Mucosa of stomach (tissue), 1 donor: ENCODE results near the gene SLC6A6.

ENCODE experiments used
- H3K27me3 ChIP-seq: one replicate; pipeline ENCODE4 v1.7.0; 2013; ENCODE audit warnings: mild to moderate bottlenecking, low read length; ENCODE audit not compliant: control insufficient read depth, insufficient read depth
- H3K36me3 ChIP-seq: one replicate; pipeline ENCODE4 v1.7.0; 2013; ENCODE audit warnings: low read length; ENCODE audit not compliant: control insufficient read depth, insufficient read depth
- H3K4me1 ChIP-seq: one replicate; pipeline ENCODE4 v1.7.0; 2013; ENCODE audit warnings: mild to moderate bottlenecking, low read length; ENCODE audit not compliant: control insufficient read depth, insufficient read depth
- H3K4me3 ChIP-seq: one replicate; pipeline ENCODE4 v1.7.0; 2013; ENCODE audit warnings: low read length
- H3K9ac ChIP-seq: one replicate; pipeline ENCODE4 v1.7.0; 2013; ENCODE audit warnings: mild to moderate bottlenecking, low read length, moderate library complexity
- H3K9me3 ChIP-seq: one replicate; pipeline ENCODE4 v1.7.0; 2013; ENCODE audit warnings: mild to moderate bottlenecking, low read length, moderate library complexity; ENCODE audit not compliant: control insufficient read depth
- donor health status: Pancreatic carcinoma.

The SLC6A6 gene

DNA sequence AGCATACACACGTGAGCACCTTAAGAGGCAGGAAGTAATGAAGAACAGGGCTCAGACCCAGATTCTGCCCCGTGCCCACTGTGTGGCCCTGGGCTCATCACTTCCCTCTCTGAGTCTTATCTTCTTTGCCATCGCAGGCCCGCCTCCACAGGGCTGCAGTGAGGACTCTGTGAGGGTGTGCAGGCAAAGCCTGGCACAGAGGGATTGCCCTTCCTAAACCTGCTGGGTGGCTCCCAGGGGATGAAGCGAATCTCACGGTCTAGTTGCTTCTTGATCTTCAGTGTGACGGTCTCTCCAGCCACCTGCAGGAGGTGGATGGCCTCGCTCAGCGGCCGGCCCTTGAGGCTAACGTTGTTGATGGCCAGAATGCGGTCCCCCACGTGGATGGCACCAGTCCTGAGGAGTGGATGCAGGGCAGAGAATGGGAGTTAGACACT, 104.9 kb downstream of the SLC6A6 start:
- Histone ChIP-seq H3K9ac (no peak overlapping the region), H3K36me3 (no peaks in the 10 kb centered on the region), H3K27me3 (peaks cover 5% of the 10 kb centered on the region), H3K9me3 (no peaks in the 10 kb centered on the region), H3K4me1 (peaks cover 5% of the 10 kb centered on the region), H3K4me3 (no peak overlapping the region)

GRCh38 chr3:14507757-14508504, 105.5 kb downstream of the SLC6A6 start:
- Histone ChIP-seq H3K9me3 (no peaks in the 10 kb centered on the region), H3K4me1 (peaks cover 5% of the 10 kb centered on the region), H3K4me3 (no peak overlapping the region), H3K9ac (no peak overlapping the region), H3K27me3 (peaks cover 5% of the 10 kb centered on the region), H3K36me3 (no peaks in the 10 kb centered on the region)

- H3K4me1 ChIP-seq, result peaks cover 5% of the 10 kb centered on the region
- no peaks in the 10 kb centered on the region for H3K9me3 ChIP-seq
- no peaks in the 10 kb centered on the region for H3K36me3 ChIP-seq
- peaks cover 5% of the 10 kb centered on the region for H3K27me3 ChIP-seq
- no peak overlapping the region for H3K9ac ChIP-seq
- no peak overlapping the region for H3K4me3 ChIP-seq
Measured at GRCh38 chr3:14508505-14508819, 106.1 kb downstream of the SLC6A6 start.

GRCh38 chr3:14508966-14509795, 106.8 kb downstream of the SLC6A6 start:
- Histone ChIP-seq H3K9me3 (no peaks in the 10 kb centered on the region), H3K4me3 (no peak overlapping the region), H3K27me3 (peaks cover 5% of the 10 kb centered on the region), H3K9ac (no peak overlapping the region), H3K36me3 (no peaks in the 10 kb centered on the region), H3K4me1 (peaks cover 5% of the 10 kb centered on the region)

DNA sequence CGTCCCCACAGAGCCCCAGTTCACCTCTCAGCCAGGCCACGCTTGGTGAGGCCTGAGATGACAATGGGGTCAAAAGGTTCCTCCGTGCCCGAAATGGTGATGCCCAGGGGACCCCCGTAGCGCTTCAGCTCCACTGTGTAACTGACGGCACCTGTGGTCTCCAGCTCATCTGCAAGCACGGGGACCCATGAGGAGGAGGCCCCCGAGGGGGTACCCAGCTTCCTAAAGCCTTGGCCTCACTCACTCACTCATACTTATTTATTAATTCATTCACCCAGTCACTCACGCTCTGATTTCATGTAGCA, 107.3 kb downstream of the SLC6A6 start:
- Histone ChIP-seq H3K27me3 (peaks cover 5% of the 10 kb centered on the region), H3K4me1 (peaks cover 5% of the 10 kb centered on the region), H3K36me3 (peaks cover under 1% of the 10 kb centered on the region), H3K4me3 (no peak overlapping the region), H3K9ac (no peak overlapping the region), H3K9me3 (no peaks in the 10 kb centered on the region)

GRCh38 chr3:14510838-14511622, 108.6 kb downstream of the SLC6A6 start:
- H3K4me1 ChIP-seq, result peaks cover 5% of the 10 kb centered on the region
- no peak overlapping the region for H3K4me3 ChIP-seq
- no peak overlapping the region for H3K9ac ChIP-seq
- H3K27me3 ChIP-seq, result peaks cover 5% of the 10 kb centered on the region
- H3K9me3 ChIP-seq, result no peaks in the 10 kb centered on the region
- peaks cover 3% of the 10 kb centered on the region for H3K36me3 ChIP-seq

DNA sequence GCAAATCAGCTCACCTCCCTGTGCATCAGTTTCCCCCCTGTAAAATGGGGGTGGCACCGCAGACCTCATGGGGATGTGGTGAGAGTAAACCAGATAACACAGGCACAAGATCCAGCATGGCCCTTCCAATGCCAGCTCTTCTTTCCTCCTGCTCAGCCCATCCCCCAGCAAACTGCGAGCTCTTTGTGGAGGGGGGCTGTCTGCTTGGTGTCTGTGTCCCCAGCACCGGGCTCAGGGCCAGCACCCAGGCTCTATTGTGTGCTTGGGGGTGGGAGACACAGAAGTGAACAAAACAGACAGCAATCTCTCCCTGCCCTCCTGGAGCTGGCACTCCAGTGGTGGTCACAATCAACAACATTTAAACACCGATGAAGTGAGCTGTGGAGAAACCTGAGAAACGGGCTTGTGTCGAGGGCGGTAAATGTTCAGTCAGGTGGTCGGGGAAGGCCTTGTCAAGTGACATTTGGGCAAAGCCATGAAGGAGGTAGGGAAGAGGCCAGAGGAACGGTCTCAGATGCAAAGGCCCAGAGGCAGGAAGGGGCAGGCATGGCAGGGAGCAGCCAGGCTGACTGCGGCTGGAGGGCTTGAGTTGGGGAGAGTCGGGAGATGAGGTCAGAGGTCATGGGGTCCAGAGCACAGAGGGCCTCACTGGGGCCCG, 109.3 kb downstream of the SLC6A6 start:
- H3K9ac ChIP-seq, result no peak overlapping the region
- H3K4me3 ChIP-seq, result no peak overlapping the region
- H3K36me3 ChIP-seq, result peaks cover 3% of the 10 kb centered on the region
- peaks cover 5% of the 10 kb centered on the region for H3K27me3 ChIP-seq
- peaks cover 5% of the 10 kb centered on the region for H3K4me1 ChIP-seq
- H3K9me3 ChIP-seq, result no peaks in the 10 kb centered on the region

DNA sequence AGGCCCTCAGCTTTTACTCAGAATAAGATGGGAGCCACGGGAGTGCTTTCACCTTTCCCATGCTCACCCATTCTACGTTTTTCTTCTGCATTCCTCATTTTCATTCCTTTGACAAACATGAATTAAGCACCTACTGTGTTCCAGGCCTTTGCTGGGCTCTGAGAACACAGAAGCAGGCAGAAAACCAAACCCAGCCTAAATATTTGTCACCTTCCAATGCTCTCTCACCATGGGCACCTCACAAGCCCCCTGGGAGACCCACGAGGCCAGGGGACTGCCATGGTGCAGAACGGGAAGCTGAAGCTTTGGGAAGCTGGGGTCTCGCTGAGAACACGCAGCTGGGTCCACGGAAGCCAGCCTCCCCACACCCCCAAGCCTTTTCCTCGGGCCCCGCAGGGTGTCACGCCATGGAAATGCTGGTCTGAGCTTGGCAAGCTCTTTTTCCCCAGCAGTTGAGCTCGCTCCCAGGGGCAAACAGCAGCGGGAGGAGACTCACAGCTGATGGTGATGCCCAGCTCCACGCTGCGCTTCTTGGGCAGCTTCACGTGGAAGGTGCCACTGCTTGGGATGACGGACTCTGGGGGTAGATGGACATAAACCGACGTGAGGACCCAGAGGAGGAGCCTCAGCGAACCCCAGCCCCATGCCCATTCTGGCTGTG, 110.0 kb downstream of the SLC6A6 start:
- Histone ChIP-seq H3K4me3 (no peak overlapping the region), H3K36me3 (peaks cover 3% of the 10 kb centered on the region), H3K27me3 (peaks cover 5% of the 10 kb centered on the region), H3K4me1 (peaks cover 5% of the 10 kb centered on the region), H3K9me3 (no peaks in the 10 kb centered on the region), H3K9ac (no peak overlapping the region)

- Histone ChIP-seq H3K4me3 (no peak overlapping the region), H3K27me3 (peaks cover 5% of the 10 kb centered on the region), H3K4me1 (peaks cover 5% of the 10 kb centered on the region), H3K9ac (no peak overlapping the region), H3K9me3 (no peaks in the 10 kb centered on the region), H3K36me3 (peaks cover 3% of the 10 kb centered on the region)
Measured at GRCh38 chr3:14512942-14513327, 110.5 kb downstream of the SLC6A6 start.

DNA sequence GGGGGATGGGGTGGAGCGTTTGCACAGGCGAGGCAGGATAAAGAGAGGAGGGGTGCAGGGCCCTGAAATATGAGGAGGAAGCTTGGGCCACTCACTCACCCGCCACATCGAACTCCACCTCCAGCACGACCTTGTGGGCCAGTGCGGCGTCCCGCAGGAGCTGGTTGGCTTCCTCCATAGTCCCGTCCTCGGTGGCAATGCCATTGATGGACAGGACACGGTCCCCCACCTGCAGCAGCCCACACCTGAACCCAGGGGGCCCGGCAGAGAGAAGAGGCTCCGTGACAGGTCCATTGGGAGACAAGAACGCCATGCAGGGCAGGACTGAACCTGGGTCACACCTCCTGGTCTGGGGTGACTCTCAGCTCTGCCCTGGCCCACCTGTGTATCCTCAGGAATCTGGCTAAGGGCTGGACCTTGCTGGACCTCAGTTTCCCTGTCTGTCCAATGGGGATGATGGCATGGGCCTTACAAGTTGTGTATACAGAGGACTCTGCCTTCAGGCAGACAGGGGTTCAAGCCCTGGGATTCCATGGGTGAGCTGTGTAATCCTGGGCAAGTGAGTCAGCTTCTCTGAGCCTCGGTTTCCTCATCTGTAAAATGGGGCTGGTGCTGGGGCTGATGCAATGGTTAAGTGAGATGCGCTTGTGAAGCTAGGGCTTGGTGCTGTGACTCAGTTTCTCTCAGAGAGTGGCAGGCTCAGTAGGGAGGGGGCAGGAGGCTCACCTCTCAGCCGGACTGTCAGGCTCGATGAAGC, 111.3 kb downstream of the SLC6A6 start:
- peaks cover 3% of the 10 kb centered on the region for H3K36me3 ChIP-seq
- H3K4me3 ChIP-seq, result no peak overlapping the region
- H3K9ac ChIP-seq, result no peak overlapping the region

DNA sequence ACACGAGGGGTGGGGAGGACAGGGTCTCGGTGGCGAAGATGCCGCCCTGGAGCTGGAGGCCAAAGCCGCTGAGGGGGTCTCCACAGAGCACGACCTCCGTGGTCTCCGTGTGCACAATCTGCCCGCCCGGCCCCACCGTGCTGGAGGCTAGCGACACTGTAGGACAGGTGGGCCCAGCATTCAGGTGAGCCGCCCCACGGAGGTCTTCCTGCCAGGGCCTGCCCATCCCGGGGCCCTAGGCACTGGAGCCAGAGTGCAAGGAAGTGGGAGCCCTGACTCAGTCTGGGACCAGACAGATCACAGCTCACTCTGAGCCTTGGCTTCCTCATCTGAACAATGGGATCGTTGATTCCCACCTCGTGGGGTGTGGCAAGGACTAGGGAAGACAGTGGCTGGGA, 111.9 kb downstream of the SLC6A6 start:
- Histone ChIP-seq H3K4me3 (no peak overlapping the region), H3K36me3 (peaks cover 3% of the 10 kb centered on the region)

More for the DNA sequence above, 111.3 kb downstream of the SLC6A6 start:
- no peaks in the 10 kb centered on the region for H3K9me3 ChIP-seq
- peaks cover 5% of the 10 kb centered on the region for H3K27me3 ChIP-seq
- peaks cover 5% of the 10 kb centered on the region for H3K4me1 ChIP-seq

More for the DNA sequence above, 111.9 kb downstream of the SLC6A6 start:
- Histone ChIP-seq H3K9ac (no peak overlapping the region), H3K4me1 (peaks cover 2% of the 10 kb centered on the region), H3K27me3 (peaks cover 3% of the 10 kb centered on the region), H3K9me3 (no peaks in the 10 kb centered on the region)
